H9 (cell line): ENCODE measurements around the gene MYH16. TPM values are rescaled to one million over a fixed set of nuclear protein-coding genes. Genes with fewer than 3 reads are reported as not detected.
"Not testable (repeated sequence)": the region's sequence is repeated elsewhere in the genome, so short reads cannot be mapped to it uniquely, and the experiment has no call there.

ENCODE experiments used
- DNase-seq: peaks from one replicate; pipeline ENCODE4 v3.0.0-alpha.2; 2017
- H2AFZ ChIP-seq: one replicate; pipeline ENCODE4 v1.6.1; 2013; ENCODE audit warnings: mild to moderate bottlenecking, low read length, control low read depth, moderate library complexity
- H2AK5ac ChIP-seq: 2 replicates; pipeline ENCODE4 v1.6.1; 2013; ENCODE audit warnings: low read length, control low read depth, mixed read lengths; ENCODE audit not compliant: insufficient read length
- H2BK120ac ChIP-seq: one replicate; pipeline ENCODE4 v1.6.1; 2013; ENCODE audit warnings: low read depth, mild to moderate bottlenecking, low read length, control low read depth, inconsistent platforms; ENCODE audit not compliant: poor library complexity, severe bottlenecking
- H2BK12ac ChIP-seq: 2 replicates; pipeline ENCODE4 v1.6.1; 2013; ENCODE audit warnings: low read length, control low read depth, mixed read lengths, low read depth; ENCODE audit not compliant: insufficient read length
- H2BK15ac ChIP-seq: 2 replicates; pipeline ENCODE4 v1.6.1; 2013; ENCODE audit warnings: low read depth, low read length, control low read depth
- H2BK20ac ChIP-seq: one replicate; pipeline ENCODE4 v1.6.1; 2013; ENCODE audit warnings: low read depth, mild to moderate bottlenecking, low read length, control low read depth, inconsistent platforms; ENCODE audit not compliant: poor library complexity, severe bottlenecking
- H2BK5ac ChIP-seq: 2 replicates; pipeline ENCODE4 v1.6.1; 2013; ENCODE audit warnings: low read length, control low read depth, mixed read lengths; ENCODE audit not compliant: insufficient read length
- H3K14ac ChIP-seq: 2 replicates; pipeline ENCODE4 v1.6.1; 2013; ENCODE audit warnings: low read length, control low read depth; ENCODE audit not compliant: insufficient read depth
- H3K18ac ChIP-seq: 2 replicates; pipeline ENCODE4 v1.6.1; 2013; ENCODE audit warnings: low read depth, mild to moderate bottlenecking, mixed read lengths, low read length, control low read depth; ENCODE audit not compliant: insufficient read length
- H3K23ac ChIP-seq: 2 replicates; pipeline ENCODE4 v1.6.1; 2013; ENCODE audit warnings: low read length, control low read depth, mixed read lengths, low read depth; ENCODE audit not compliant: insufficient read length
- H3K23me2 ChIP-seq: 2 replicates; pipeline ENCODE4 v1.6.1; 2013; ENCODE audit warnings: low read depth, mild to moderate bottlenecking, mixed read lengths, low read length, control low read depth; ENCODE audit not compliant: insufficient read length, poor library complexity, severe bottlenecking
- H3K27ac ChIP-seq: 2 replicates; pipeline ENCODE4 v1.5.1; 2013; ENCODE audit warnings: low read length, control low read depth, mixed read lengths, low read depth; ENCODE audit not compliant: insufficient read length
- H3K27me3 ChIP-seq: 2 replicates; pipeline ENCODE4 v1.6.1; 2013; ENCODE audit warnings: low read length, control low read depth, inconsistent platforms; ENCODE audit not compliant: insufficient read depth
- H3K4ac ChIP-seq: 2 replicates; pipeline ENCODE4 v1.6.1; 2013; ENCODE audit warnings: low read depth, mild to moderate bottlenecking, control low read depth, inconsistent platforms, low read length, moderate library complexity
- H3K4me1 ChIP-seq: 2 replicates; pipeline ENCODE4 v1.6.1; 2013; ENCODE audit warnings: low read length, control low read depth, inconsistent platforms; ENCODE audit not compliant: insufficient read depth
- H3K4me2 ChIP-seq: 2 replicates; pipeline ENCODE4 v1.6.1; 2013; ENCODE audit warnings: low read length, control low read depth, mixed read lengths; ENCODE audit not compliant: insufficient read length, insufficient read depth
- H3K56ac ChIP-seq: 2 replicates; pipeline ENCODE4 v1.6.1; 2013; ENCODE audit warnings: low read depth, mild to moderate bottlenecking, mixed read lengths, low read length, control low read depth; ENCODE audit not compliant: insufficient read length
- H3K79me1 ChIP-seq: 2 replicates; pipeline ENCODE4 v1.6.1; 2013; ENCODE audit warnings: low read depth, mild to moderate bottlenecking, moderate library complexity, low read length, control low read depth, inconsistent platforms; ENCODE audit not compliant: insufficient read depth, poor library complexity, severe bottlenecking
- H3K79me2 ChIP-seq: 2 replicates; pipeline ENCODE4 v1.6.1; 2013; ENCODE audit warnings: low read length, control low read depth, inconsistent platforms; ENCODE audit not compliant: insufficient read depth
- H3K9ac ChIP-seq: 2 replicates; pipeline ENCODE4 v1.6.1; 2013; ENCODE audit warnings: low read length, control low read depth, mixed read lengths; ENCODE audit not compliant: insufficient read length; ENCODE audit errors: extremely low read depth
- H3K9me3 ChIP-seq: one replicate; pipeline ENCODE4 v1.6.1; 2013; ENCODE audit warnings: low read depth, low read length, inconsistent platforms; ENCODE audit not compliant: control insufficient read depth
- H3T11ph ChIP-seq: one replicate; pipeline ENCODE4 v1.6.1; 2013; ENCODE audit warnings: mild to moderate bottlenecking, low read length, control low read depth, inconsistent platforms
- H4K20me1 ChIP-seq: one replicate; pipeline ENCODE4 v1.6.1; 2013; ENCODE audit not compliant: control insufficient read depth, insufficient read length, insufficient read depth
- H4K5ac ChIP-seq: 2 replicates; pipeline ENCODE4 v1.6.1; 2013; ENCODE audit warnings: low read depth, mild to moderate bottlenecking, mixed read lengths, low read length, control low read depth; ENCODE audit not compliant: insufficient read length
- H4K8ac ChIP-seq: replicated peaks from 2 replicates; pipeline ENCODE4 v1.6.1; 2013; ENCODE audit warnings: low read length, control low read depth, mixed read lengths, low read depth; ENCODE audit not compliant: insufficient read length
- H4K91ac ChIP-seq: 2 replicates; pipeline ENCODE4 v1.6.1; 2013; ENCODE audit warnings: low read depth, mild to moderate bottlenecking, moderate library complexity, mixed read lengths, low read length, control low read depth; ENCODE audit not compliant: insufficient read length
- H3K27ac Mint-ChIP-seq, 3 experiments: 2 replicates in 2 of 3; 3 replicates in 1 of 3; pipeline ENCODE4 v1.8.0; 2020 to 2021; ENCODE audit warnings: mixed read lengths in 3 of 3, mild to moderate bottlenecking in 1 of 3, moderate library complexity in 1 of 3
- H3K27me3 Mint-ChIP-seq: 2 replicates; pipeline ENCODE4 v1.8.0; 2021; ENCODE audit warnings: low read depth, mild to moderate bottlenecking, moderate library complexity, mixed read lengths
- H3K36me3 Mint-ChIP-seq, 3 experiments: 2 replicates in 2 of 3; 3 replicates in 1 of 3; pipeline ENCODE4 v1.8.0; 2020 to 2021; ENCODE audit warnings: low read depth in 3 of 3, mixed read lengths in 3 of 3; ENCODE audit not compliant: insufficient read depth in 1 of 3
- H3K4me1 Mint-ChIP-seq, 2 experiments: 2 replicates each; pipeline ENCODE4 v1.8.0; 2020; ENCODE audit warnings: mixed read lengths in 2 of 2
- H3K4me3 Mint-ChIP-seq, 2 experiments: 2 replicates in 1 of 2; 3 replicates in 1 of 2; pipeline ENCODE4 v1.8.0; 2020 to 2021; ENCODE audit warnings: mild to moderate bottlenecking in 2 of 2, mixed read lengths in 2 of 2, moderate library complexity in 1 of 2
- H3K9me3 Mint-ChIP-seq, 2 experiments: 2 replicates in 1 of 2; 3 replicates in 1 of 2; pipeline ENCODE4 v1.8.0; 2020; ENCODE audit warnings: mild to moderate bottlenecking in 2 of 2, mixed read lengths in 2 of 2, moderate library complexity in 1 of 2
- WGBS: extraction: QIAGEN DNeasy Blood & Tissue Kit; methylation state at CpG from one replicate; pipeline ENCODE4 v1.1.7; 2013; ENCODE audit warnings: missing lambda C conversion rate, low lambda C conversion rate, mixed read lengths; ENCODE audit not compliant: insufficient read length; ENCODE audit errors: extremely low coverage; 5-methylcytosine and 5-hydroxymethylcytosine counted together
- total RNA-seq: library from RNA; stranded (reverse); gene quantifications from 2 replicates; pipeline ENCODE4 v1.2.1, GENCODE V29; 2021

Gene MYH16
- total RNA-seq, 1 experiment from 2014 or later, result not detected

GRCh38 chr7:99274908-99275307 lies 2.3 kb downstream of the MYH16 start:
- H3K27me3 ChIP-seq, H2BK5ac ChIP-seq, H2BK12ac ChIP-seq, H3K9ac ChIP-seq, H3K79me2 ChIP-seq, DNase-seq, H3K18ac ChIP-seq, H3K9me3 Mint-ChIP-seq, H3K14ac ChIP-seq, H4K20me1 ChIP-seq, H2BK120ac ChIP-seq, H3K27me3 Mint-ChIP-seq, H2BK20ac ChIP-seq, H2BK15ac ChIP-seq, H2AFZ ChIP-seq, H3K27ac ChIP-seq, H3K9me3 ChIP-seq, H3K4ac ChIP-seq, H3T11ph ChIP-seq, H3K4me1 ChIP-seq, H3K36me3 Mint-ChIP-seq, H3K27ac Mint-ChIP-seq, H3K4me1 Mint-ChIP-seq, H4K8ac ChIP-seq, H4K91ac ChIP-seq, H3K4me2 ChIP-seq, H3K56ac ChIP-seq, H3K4me3 Mint-ChIP-seq, H4K5ac ChIP-seq, H3K23me2 ChIP-seq, H3K79me1 ChIP-seq, H3K23ac ChIP-seq, H2AK5ac ChIP-seq: not testable (repeated sequence)
- WGBS, result no CpG with 5 or more reads among the region's 7 CpGs
